ENCODE measurements around the gene ERCC8.

DNA sequence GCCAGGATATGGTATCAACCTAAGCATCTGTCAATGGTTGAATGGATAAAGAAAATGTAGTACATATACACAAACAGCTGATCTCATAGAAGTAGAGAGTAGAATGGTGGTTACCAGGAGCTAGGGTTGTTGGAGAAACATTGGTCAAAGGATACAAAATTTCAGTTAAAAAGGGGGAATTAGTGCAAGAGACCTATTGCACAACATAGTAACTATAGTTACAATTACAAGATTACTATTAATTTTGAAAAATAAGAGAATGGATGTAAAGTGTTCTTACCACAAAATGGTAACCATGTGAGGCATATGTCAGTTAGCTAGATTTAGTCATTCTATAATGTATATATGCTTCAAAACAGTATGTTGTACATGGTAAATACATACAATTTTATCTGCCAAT lies 72.0 kb downstream of the ERCC8 start:
- TF ChIP-seq HDAC2 (IDR thresholded peaks at IDR 0.05; ENCODE audit: borderline replicate concordance in 1 of 2, low read depth in 2 of 2, low read length in 2 of 2) (no peak), MAX (IDR thresholded peaks at IDR 0.05) (no peak), SIX5 (IDR thresholded peaks at IDR 0.05; ENCODE audit: low read depth, low read length) (no peak)
- TF ChIP-seq, protein P1, sequence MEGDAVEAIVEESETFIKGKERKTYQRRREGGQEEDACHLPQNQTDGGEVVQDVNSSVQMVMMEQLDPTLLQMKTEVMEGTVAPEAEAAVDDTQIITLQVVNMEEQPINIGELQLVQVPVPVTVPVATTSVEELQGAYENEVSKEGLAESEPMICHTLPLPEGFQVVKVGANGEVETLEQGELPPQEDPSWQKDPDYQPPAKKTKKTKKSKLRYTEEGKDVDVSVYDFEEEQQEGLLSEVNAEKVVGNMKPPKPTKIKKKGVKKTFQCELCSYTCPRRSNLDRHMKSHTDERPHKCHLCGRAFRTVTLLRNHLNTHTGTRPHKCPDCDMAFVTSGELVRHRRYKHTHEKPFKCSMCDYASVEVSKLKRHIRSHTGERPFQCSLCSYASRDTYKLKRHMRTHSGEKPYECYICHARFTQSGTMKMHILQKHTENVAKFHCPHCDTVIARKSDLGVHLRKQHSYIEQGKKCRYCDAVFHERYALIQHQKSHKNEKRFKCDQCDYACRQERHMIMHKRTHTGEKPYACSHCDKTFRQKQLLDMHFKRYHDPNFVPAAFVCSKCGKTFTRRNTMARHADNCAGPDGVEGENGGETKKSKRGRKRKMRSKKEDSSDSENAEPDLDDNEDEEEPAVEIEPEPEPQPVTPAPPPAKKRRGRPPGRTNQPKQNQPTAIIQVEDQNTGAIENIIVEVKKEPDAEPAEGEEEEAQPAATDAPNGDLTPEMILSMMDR (IDR thresholded peaks at IDR 0.05; ENCODE audit: control extremely low read depth in 1 of 3, insufficient read depth in 1 of 3, low read depth in 1 of 3, low read length in 3 of 3) = no peak
